HG03432 (cell line): ENCODE data around the gene STARD8.

ENCODE experiments used
- ATAC-seq: cut with Tn5 transposase; IDR thresholded peaks from one replicate; pipeline ENCODE4 v1.9.1; 2021; ENCODE audit warnings: mild to moderate bottlenecking, moderate library complexity; ENCODE audit not compliant: unreplicated experiment

Gene STARD8

GRCh38 chrX:68690936-68691501 is 43.6 kb downstream of the STARD8 start:
- ATAC-seq = no peak

GRCh38 chrX:68691921-68692320 is 44.5 kb downstream of the STARD8 start:
- ATAC-seq = no peak

GRCh38 chrX:68692651-68693050 is 45.2 kb downstream of the STARD8 start:
- no peak for ATAC-seq

GRCh38 chrX:68693481-68694434 is 46.3 kb downstream of the STARD8 start:
- ATAC-seq = peak; percentile 60

GRCh38 chrX:68694435-68695205 is 47.2 kb downstream of the STARD8 start:
- ATAC-seq = no peak

- ATAC-seq = no peak
These were observed 47.9 kb downstream of the STARD8 start for GRCh38 chrX:68695206-68695845.

- no peak for ATAC-seq
These were observed 49.0 kb downstream of the STARD8 start for GRCh38 chrX:68696267-68696990.

- no peak for ATAC-seq
These were observed 49.6 kb downstream of the STARD8 start for GRCh38 chrX:68697036-68697435.

- no peak for ATAC-seq
These were observed 50.1 kb downstream of the STARD8 start for GRCh38 chrX:68697465-68698125.

- ATAC-seq = no peak
These were observed 51.5 kb downstream of the STARD8 start for GRCh38 chrX:68698942-68699341.

- no peak for ATAC-seq
These were observed 52.7 kb downstream of the STARD8 start for GRCh38 chrX:68699960-68700746.

- ATAC-seq = no peak
These were observed 55.9 kb downstream of the STARD8 start for GRCh38 chrX:68703369-68703768.

GRCh38 chrX:68703846-68704245 is 56.4 kb downstream of the STARD8 start:
- ATAC-seq = no peak

- ATAC-seq = no peak
These were observed 58.5 kb downstream of the STARD8 start for GRCh38 chrX:68705986-68706385.

- ATAC-seq = no peak
These were observed 61.2 kb downstream of the STARD8 start for GRCh38 chrX:68708503-68709290.

- ATAC-seq = peak; percentile 77
These were observed 63.6 kb downstream of the STARD8 start for GRCh38 chrX:68710870-68711576.

GRCh38 chrX:68711845-68712244 is 64.4 kb downstream of the STARD8 start:
- no peak for ATAC-seq

GRCh38 chrX:68714856-68715255 is 67.4 kb downstream of the STARD8 start:
- ATAC-seq = no peak
